Endothelial cell of umbilical vein (primary cell): Measurements from ENCODE around the gene RNF187. TPM values are rescaled to one million over a fixed set of nuclear protein-coding genes. Genes with fewer than 3 reads are reported as not detected.

Experiments
- BruUV-seq: library from RNA; stranded (reverse); fragments of 400-500 nt; replicated peaks from 2 replicates; lab custom pipeline; 2021; lab: Mats Ljungman, UMichigan
- CTCF ChIA-PET: fragments of 300-600, 350-600 bp; sonication (Branson Sonifier 250); formaldehyde crosslinking; loops from one replicate; lab custom pipeline; 2021; ENCODE audit warnings: antibody characterized with exemption, inconsistent platforms; lab: Charles Lee
- POLR2A ChIA-PET: fragments of 300-600, 350-600 bp; sonication (Branson Sonifier 250); formaldehyde crosslinking; loops from one replicate; lab custom pipeline; 2021; ENCODE audit warnings: antibody characterized with exemption, inconsistent platforms; lab: Charles Lee
- DNase-seq: peaks from one replicate; pipeline ENCODE4 v3.0.0-alpha.2; 2011; ENCODE audit warnings: low read depth, low spot score
- FAIRE-seq: peaks from 2 replicates; lab custom pipeline; 2011; peaks lifted over from hg19 to GRCh38; lab: Jason Lieb, UNC
- H2AFZ ChIP-seq: 2 replicates; pipeline ENCODE4 v1.6.0; 2012; ENCODE audit warnings: low read depth, low read length, control low read depth, inconsistent platforms
- H3K27ac ChIP-seq: 2 replicates; pipeline ENCODE4 v1.5.1; 2011; ENCODE audit warnings: low read depth, mild to moderate bottlenecking, control low read depth, low read length, moderate library complexity; ENCODE audit not compliant: insufficient read depth
- H3K27me3 ChIP-seq, 2 experiments: 2 replicates each; pipeline versions ENCODE4 v1.6.0 to v1.6.1; 2011; ENCODE audit warnings: low read length in 2 of 2, mixed read lengths in 1 of 2; ENCODE audit not compliant: control insufficient read depth in 2 of 2, insufficient read depth in 2 of 2
- H3K36me3 ChIP-seq, 2 experiments: 2 replicates in 1 of 2; 3 replicates in 1 of 2; pipeline ENCODE4 v1.5.1; 2011; ENCODE audit warnings: low read length in 2 of 2, mild to moderate bottlenecking in 1 of 2, moderate library complexity in 1 of 2; ENCODE audit not compliant: control insufficient read depth in 2 of 2, insufficient read depth in 2 of 2; ENCODE audit errors: extremely low read depth in 1 of 2
- H3K4me1 ChIP-seq: 3 replicates; pipeline ENCODE4 v1.5.1; 2011; ENCODE audit warnings: mild to moderate bottlenecking, low read length; ENCODE audit not compliant: control insufficient read depth, insufficient read depth; ENCODE audit errors: extremely low read depth
- H3K4me2 ChIP-seq: 2 replicates; pipeline ENCODE4 v1.6.1; 2011; ENCODE audit warnings: low read length, control low read depth, mixed read lengths; ENCODE audit not compliant: insufficient read depth
- H3K4me3 ChIP-seq, 3 experiments: fragments of 200-600 bp in 1 of 3; sonication (generic), shearing (Covaris generic) in 1 of 3; replicated peaks in 1 of 3; 2 replicates each; pipeline ENCODE4 v1.5.1; 2011 to 2016; ENCODE audit warnings: control low read depth in 3 of 3, low read length in 3 of 3, mild to moderate bottlenecking in 2 of 3, inconsistent platforms in 1 of 3, low read depth in 1 of 3, moderate library complexity in 1 of 3; ENCODE audit not compliant: insufficient read depth in 1 of 3
- H3K79me2 ChIP-seq: 2 replicates; pipeline ENCODE4 v1.6.0; 2012; ENCODE audit warnings: low read length, inconsistent platforms; ENCODE audit not compliant: control insufficient read depth, insufficient read depth
- H3K9ac ChIP-seq: replicated peaks from 2 replicates; pipeline ENCODE3; 2011; ENCODE audit warnings: low read length, control low read depth; ENCODE audit not compliant: insufficient read depth; ENCODE audit errors: extremely low read depth
- H3K9me1 ChIP-seq: replicated peaks from 3 replicates; pipeline ENCODE4 v1.6.0; 2011; ENCODE audit warnings: mild to moderate bottlenecking, low read length; ENCODE audit not compliant: control insufficient read depth, insufficient read depth; ENCODE audit errors: extremely low read depth
- H3K9me3 ChIP-seq: replicated peaks from 2 replicates; pipeline ENCODE4 v1.5.1; 2012; ENCODE audit warnings: low read length, inconsistent platforms; ENCODE audit not compliant: control insufficient read depth, insufficient read depth
- H4K20me1 ChIP-seq: replicated peaks from 2 replicates; pipeline ENCODE3; 2011; ENCODE audit warnings: mild to moderate bottlenecking, low read length; ENCODE audit not compliant: control insufficient read depth, insufficient read depth; ENCODE audit errors: extremely low read depth
- CTCF ChIP-seq, 2 donors: IDR thresholded peaks; 1 replicate in 1 of 2; 2 replicates in 1 of 2; pipeline ENCODE4 v1.5.1; 2011; ENCODE audit warnings: low read length in 2 of 2, mild to moderate bottlenecking in 2 of 2, moderate library complexity in 2 of 2, control low read depth in 1 of 2, inconsistent platforms in 1 of 2, low read depth in 1 of 2; ENCODE audit not compliant: insufficient read depth in 1 of 2; ENCODE audit errors: extremely low read depth in 1 of 2
- EZH2 ChIP-seq: IDR thresholded peaks from 2 replicates; pipeline ENCODE4 v1.6.1; 2012; ENCODE audit warnings: borderline replicate concordance, low read depth, mild to moderate bottlenecking, moderate library complexity, low read length, inconsistent platforms; ENCODE audit not compliant: severe bottlenecking
- FOS ChIP-seq: IDR thresholded peaks from 2 replicates; pipeline ENCODE4 v1.6.1; 2011; ENCODE audit warnings: mild to moderate bottlenecking, low read length, moderate library complexity, borderline replicate concordance; ENCODE audit not compliant: insufficient read depth
- GATA2 ChIP-seq: IDR thresholded peaks from 2 replicates; pipeline ENCODE4 v1.7.0; 2011; ENCODE audit warnings: low read depth, mild to moderate bottlenecking, moderate library complexity, mixed read lengths, low read length; ENCODE audit not compliant: insufficient read length, insufficient read depth
- JUN ChIP-seq: IDR thresholded peaks from 2 replicates; pipeline ENCODE4 v1.6.1; 2011; ENCODE audit warnings: borderline replicate concordance, low read depth; ENCODE audit not compliant: insufficient read length, insufficient read depth
- MAX ChIP-seq: IDR thresholded peaks from 2 replicates; pipeline ENCODE4 v1.6.1; 2011; ENCODE audit not compliant: insufficient read depth, insufficient read length
- MYC ChIP-seq: IDR thresholded peaks from one replicate; pipeline ENCODE4 v1.6.1; 2011; ENCODE audit warnings: mild to moderate bottlenecking, low read depth, low read length
- POLR2A ChIP-seq: IDR thresholded peaks from 2 replicates; pipeline ENCODE4 v1.6.1; 2012; ENCODE audit warnings: low read depth, mild to moderate bottlenecking, control low read depth, low read length
- POLR2AphosphoS5 ChIP-seq: IDR thresholded peaks from 2 replicates; pipeline ENCODE4 v1.6.1; 2012; ENCODE audit warnings: low read depth, mild to moderate bottlenecking, control low read depth, low read length, moderate library complexity; ENCODE audit not compliant: insufficient read depth
- dilution Hi-C: fragments of 300-500 bp; cut with MboI; formaldehyde crosslinking; loops from one replicate; pipeline ENCODE4 v1.15.0; 2019; ENCODE audit warnings: low sequenced_read_pairs; ENCODE audit not compliant: extremely low pct_ligation_motif_present
- intact Hi-C: fragments of 100-400 bp; cut with micrococcal nuclease; formaldehyde crosslinking; loops from one replicate; pipeline ENCODE4 v1.10.0; 2022
- polyA plus RNA-seq, 4 experiments: library from polyadenylated mRNA; depleted of rRNA in 3 of 4; stranded (reverse) in 3 of 4; unstranded in 1 of 4; fragments of >200 nt; gene quantifications; 2 replicates each; pipeline versions ENCODE4 v1.2.1 to v1.2.3, GENCODE V29; 2011 to 2012; ENCODE audit warnings: missing spikeins in 1 of 4
- total RNA-seq: library from RNA; stranded (reverse); gene quantifications from 2 replicates; pipeline ENCODE4 v1.2.3, GENCODE V29; 2021

Gene RNF187
- total and polyA plus RNA-seq, 2 donors (not counting 3 experiments of a cell fraction or from before 2014, with no cell fraction given) = 48.0 to 86.4 TPM

- no TSS peak for BruUV-seq
- dilution Hi-C loops (no loop called here), intact Hi-C loops (no loop called here)
- no peaks in the 10 kb centered on the region for H3K79me2 ChIP-seq
- POLR2A ChIA-PET = no interaction called here
- DNase-seq (no peak), FAIRE-seq (no peak)
- H3K36me3 ChIP-seq = no peaks in the 10 kb centered on the region
- no peak overlapping the region for H3K27ac ChIP-seq
- no peaks in the 10 kb centered on the region for H4K20me1 ChIP-seq
- H3K4me3 ChIP-seq = no peak overlapping the region
- H3K9me3 ChIP-seq = no peaks in the 10 kb centered on the region
- H2AFZ ChIP-seq = no peak overlapping the region
- no peaks in the 10 kb centered on the region for H3K9me1 ChIP-seq
- H3K9ac ChIP-seq = no peak overlapping the region
- H3K27me3 ChIP-seq = peaks cover 10 to 17% of the 10 kb centered on the region in 2 experiments
- no peak for TF ChIP-seq FOS
- TF ChIP-seq POLR2A = no peak
- TF ChIP-seq CTCF (IDR thresholded peaks at IDR 0.05; ENCODE audit: extremely low read depth in 1 of 2, insufficient read depth in 1 of 2, low read depth in 1 of 2, low read length in 2 of 2) = no peak
- TF ChIP-seq POLR2AphosphoS5 = no peak
- TF ChIP-seq JUN = no peak
- TF ChIP-seq MYC = no peak
- no peak for TF ChIP-seq EZH2
- TF ChIP-seq MAX = no peak
- TF ChIP-seq GATA2 = no peak
- no peaks in the 10 kb centered on the region for H3K4me1 ChIP-seq
- CTCF ChIA-PET = interaction anchor here (0.8 to 2.2 kb wide), 4 partner anchors 10 to 40 kb away, joined by 3 to 6 read pairs (median 4); no protein-coding TSS in a partner anchor
- no peak overlapping the region for H3K4me2 ChIP-seq
Observed at GRCh38 chr1:228511546-228512445, 24.6 kb downstream of the RNF187 start.
